ENCODE measurements around the gene SLC35F3.

The SLC35F3 gene

DNA sequence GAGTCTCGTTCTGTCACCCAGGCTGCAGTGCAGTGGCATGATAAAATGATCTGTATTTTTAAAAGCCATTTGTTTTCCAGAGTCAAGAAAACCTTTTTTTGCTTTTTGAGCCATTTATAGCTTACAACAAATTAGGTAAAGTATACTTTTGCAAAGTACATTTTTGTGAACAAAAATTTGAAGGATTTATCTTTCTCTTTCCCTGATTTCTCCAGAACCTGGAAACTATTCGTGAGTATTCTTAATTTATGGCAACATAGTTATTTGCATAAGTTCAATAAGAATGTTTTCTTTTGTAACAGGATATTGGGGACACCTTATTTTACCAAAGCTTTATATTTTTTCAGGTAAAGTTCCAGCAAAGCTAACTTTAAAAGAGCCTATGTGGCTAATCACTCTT, 37.4 kb upstream of the SLC35F3 start:
- H3K4me3 ChIP-seq (ENCODE audit: low read depth, low read length) = no peak overlapping the region
- no peak for DNase-seq (ENCODE audit: low read depth)
- TF ChIP-seq CTCF (IDR thresholded peaks at IDR 0.05; ENCODE audit: control insufficient read depth, extremely low read depth, insufficient read depth) = no peak

DNA sequence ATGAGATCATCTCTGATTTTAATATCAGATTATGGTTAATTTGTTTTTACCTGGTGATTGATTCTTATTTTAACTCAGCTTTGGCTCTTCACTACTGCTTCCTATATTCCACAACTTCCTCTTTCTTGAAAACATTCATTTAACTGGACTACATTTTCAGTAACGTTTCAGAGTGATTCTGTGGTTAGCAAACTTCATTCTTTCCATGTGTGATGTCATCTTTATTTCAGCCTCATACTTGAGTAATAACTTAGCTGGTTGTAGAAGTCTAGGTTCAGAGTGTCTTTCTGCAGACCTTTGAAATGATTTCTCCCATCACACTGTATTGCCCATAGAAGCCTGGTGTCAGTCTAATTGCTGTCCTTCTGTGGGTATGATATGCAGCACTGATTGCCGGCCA, 36.0 kb upstream of the SLC35F3 start:
- H3K4me3 ChIP-seq (ENCODE audit: low read depth, low read length) = no peak overlapping the region
- DNase-seq (ENCODE audit: low read depth) = no peak
- TF ChIP-seq CTCF (IDR thresholded peaks at IDR 0.05; ENCODE audit: control insufficient read depth, extremely low read depth, insufficient read depth) = no peak

GRCh38 chr1:233869680-233870079, 34.8 kb upstream of the SLC35F3 start:
- no peak overlapping the region for H3K4me3 ChIP-seq (ENCODE audit: low read depth, low read length)
- TF ChIP-seq CTCF (IDR thresholded peaks at IDR 0.05; ENCODE audit: control insufficient read depth, extremely low read depth, insufficient read depth) = no peak
- DNase-seq (ENCODE audit: low read depth) = no peak

DNA sequence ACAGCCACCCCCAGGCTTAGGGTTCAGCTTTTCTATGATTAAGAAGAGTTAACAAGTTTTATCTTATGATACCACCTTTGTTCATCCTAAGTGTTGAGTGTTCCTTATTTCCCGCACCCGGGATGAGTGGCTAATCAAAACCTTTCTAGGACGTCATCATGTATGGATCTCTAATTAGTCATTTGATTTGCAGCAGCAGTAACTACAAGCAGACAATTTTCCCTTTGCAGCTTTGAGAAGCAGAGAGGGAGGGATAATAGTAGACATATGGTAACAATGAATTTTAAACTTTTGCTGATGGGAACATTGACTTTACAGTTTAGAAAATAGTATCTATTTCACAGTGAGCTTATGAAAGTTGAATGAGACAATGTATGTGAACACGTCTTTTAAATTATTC, 30.8 kb upstream of the SLC35F3 start:
- no peak for DNase-seq (ENCODE audit: low read depth)
- no peak for TF ChIP-seq CTCF (IDR thresholded peaks at IDR 0.05; ENCODE audit: control insufficient read depth, extremely low read depth, insufficient read depth)
- no peak overlapping the region for H3K4me3 ChIP-seq (ENCODE audit: low read depth, low read length)

DNA sequence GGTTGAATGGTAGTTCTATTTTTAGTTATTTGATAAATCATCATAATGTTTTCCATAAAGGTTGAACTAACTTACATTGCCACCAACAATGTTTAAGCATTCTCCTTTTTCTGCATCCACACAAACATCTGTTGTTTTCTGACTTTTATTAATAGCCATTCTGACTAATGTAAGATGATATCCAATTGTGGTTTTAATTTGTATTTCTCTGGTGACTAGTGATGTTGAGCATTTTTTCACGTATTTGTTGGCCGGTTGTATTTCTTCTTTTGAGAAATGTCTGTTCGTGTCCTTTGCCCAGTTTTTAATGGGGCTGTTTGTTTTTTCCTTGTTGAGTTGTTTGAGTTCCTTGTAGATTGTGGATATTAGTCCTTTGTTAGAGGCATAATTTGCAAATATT, 24.6 kb upstream of the SLC35F3 start:
- TF ChIP-seq CTCF (IDR thresholded peaks at IDR 0.05; ENCODE audit: control insufficient read depth, extremely low read depth, insufficient read depth) = no peak
- no peak overlapping the region for H3K4me3 ChIP-seq (ENCODE audit: low read depth, low read length)
- DNase-seq (ENCODE audit: low read depth) = no peak

GRCh38 chr1:233883671-233884070, 20.8 kb upstream of the SLC35F3 start:
- H3K4me3 ChIP-seq (ENCODE audit: low read depth, low read length) = no peak overlapping the region
- no peak for DNase-seq (ENCODE audit: low read depth)
- TF ChIP-seq CTCF (IDR thresholded peaks at IDR 0.05; ENCODE audit: control insufficient read depth, extremely low read depth, insufficient read depth) = no peak

DNA sequence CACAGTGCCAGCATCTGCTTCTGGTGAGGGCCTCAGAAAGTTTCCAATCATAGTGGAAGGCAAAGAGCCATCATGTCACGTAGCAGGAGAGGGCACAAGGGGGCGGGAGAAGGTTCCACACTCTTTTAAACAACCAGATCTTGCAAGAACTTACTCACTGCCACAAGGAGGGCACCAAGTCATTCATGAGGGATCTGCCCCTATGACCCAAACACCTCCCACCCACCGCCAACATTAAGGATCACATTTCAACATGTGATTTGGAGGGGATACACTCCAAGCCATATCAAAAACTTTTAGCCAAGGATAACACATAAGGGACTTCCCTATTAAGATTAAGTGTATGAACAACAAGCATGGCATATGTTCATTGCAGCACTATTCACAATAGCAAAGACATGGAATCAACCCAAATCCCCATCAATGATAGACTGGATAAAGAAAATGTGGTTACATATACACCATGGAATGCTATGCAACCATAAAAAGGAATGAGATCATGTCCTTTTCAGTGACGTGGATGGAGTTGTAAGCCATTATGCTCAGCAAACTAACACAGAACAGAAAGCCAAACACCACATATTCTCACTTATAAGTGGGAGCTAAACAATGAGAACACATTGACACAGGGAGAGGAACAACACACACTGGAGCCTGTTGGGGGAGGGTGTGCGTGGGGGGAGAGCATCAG, 19.9 kb upstream of the SLC35F3 start:
- H3K4me3 ChIP-seq (ENCODE audit: low read depth, low read length) = no peak overlapping the region
- no peak for TF ChIP-seq CTCF (IDR thresholded peaks at IDR 0.05; ENCODE audit: control insufficient read depth, extremely low read depth, insufficient read depth)
- no peak for DNase-seq (ENCODE audit: low read depth)

Data from LNCaP clone FGC (cell line).